ENCODE measurements around the gene PRDM16.

Gene PRDM16

GRCh38 chr1:3124246-3124645 is 55.2 kb downstream of the PRDM16 start:
- DNase-seq (ENCODE audit: low spot score) = no peak

- DNase-seq (ENCODE audit: low spot score) = no peak
Measured at GRCh38 chr1:3125078-3125477, 56.1 kb downstream of the PRDM16 start.

- no peak for DNase-seq (ENCODE audit: low spot score)
Measured at GRCh38 chr1:3125546-3126368, 56.8 kb downstream of the PRDM16 start.

GRCh38 chr1:3126756-3127678 is 58.0 kb downstream of the PRDM16 start:
- no peak for DNase-seq (ENCODE audit: low spot score)

GRCh38 chr1:3127738-3128137 is 58.7 kb downstream of the PRDM16 start:
- no peak for DNase-seq (ENCODE audit: low spot score)

- DNase-seq (ENCODE audit: low spot score) = no peak
Measured at GRCh38 chr1:3128431-3129132, 59.6 kb downstream of the PRDM16 start.

GRCh38 chr1:3129133-3129490 is 60.1 kb downstream of the PRDM16 start:
- DNase-seq (ENCODE audit: low spot score) = no peak

- DNase-seq (ENCODE audit: low spot score) = no peak
Measured at GRCh38 chr1:3130268-3130667, 61.3 kb downstream of the PRDM16 start.

GRCh38 chr1:3132660-3133059 is 63.7 kb downstream of the PRDM16 start:
- no peak for DNase-seq (ENCODE audit: low spot score)

GRCh38 chr1:3133686-3134085 is 64.7 kb downstream of the PRDM16 start:
- DNase-seq (ENCODE audit: low spot score) = no peak

GRCh38 chr1:3134381-3135072 is 65.5 kb downstream of the PRDM16 start:
- DNase-seq (ENCODE audit: low spot score) = no peak

GRCh38 chr1:3135073-3135702 is 66.2 kb downstream of the PRDM16 start:
- no peak for DNase-seq (ENCODE audit: low spot score)

- DNase-seq (ENCODE audit: low spot score) = no peak
Measured at GRCh38 chr1:3135744-3136455, 66.9 kb downstream of the PRDM16 start.

- no peak for DNase-seq (ENCODE audit: low spot score)
Measured at GRCh38 chr1:3136532-3136931, 67.5 kb downstream of the PRDM16 start.

- DNase-seq (ENCODE audit: low spot score) = no peak
Measured at GRCh38 chr1:3137111-3138100, 68.4 kb downstream of the PRDM16 start.

GRCh38 chr1:3138623-3139151 is 69.7 kb downstream of the PRDM16 start:
- no peak for DNase-seq (ENCODE audit: low spot score)

- DNase-seq (ENCODE audit: low spot score) = no peak
Measured at GRCh38 chr1:3139451-3139852, 70.4 kb downstream of the PRDM16 start.

GRCh38 chr1:3139871-3140361 is 70.9 kb downstream of the PRDM16 start:
- no peak for DNase-seq (ENCODE audit: low spot score)

GRCh38 chr1:3140437-3140836 is 71.4 kb downstream of the PRDM16 start:
- no peak for DNase-seq (ENCODE audit: low spot score)
